ENCODE data around the gene OLFM4. TPM values are rescaled to one million over a fixed set of nuclear protein-coding genes. Genes with fewer than 3 reads are reported as not detected.

Gene OLFM4
- total RNA-seq, 1 experiment from 2014 or later: not detected

GRCh38 chr13:53075356-53076041 lies 46.9 kb downstream of the OLFM4 start:
- Mint-ChIP-seq H3K27me3 (ENCODE audit: insufficient read depth, unreplicated experiment) (peaks cover 15% of the 10 kb centered on the region), H3K4me1 (ENCODE audit: low read depth, unreplicated experiment) (no peaks in the 10 kb centered on the region), H3K4me3 (ENCODE audit: unreplicated experiment) (no peak overlapping the region), H3K36me3 (ENCODE audit: insufficient read depth, unreplicated experiment) (no peaks in the 10 kb centered on the region), H3K27ac (ENCODE audit: unreplicated experiment) (no peak overlapping the region), H3K9me3 (ENCODE audit: unreplicated experiment) (peaks cover 10% of the 10 kb centered on the region)
- no peak for TF ChIP-seq CTCF (IDR thresholded peaks at IDR 0.05; ENCODE audit: insufficient read depth in 1 of 2, low read depth in 1 of 2, low read length in 1 of 2, severe bottlenecking in 1 of 2, unreplicated experiment in 1 of 2)
- H3K36me3 ChIP-seq (ENCODE audit: control insufficient read depth, insufficient read depth, low read length): no peaks in the 10 kb centered on the region
- H3K27me3 ChIP-seq (replicated peaks; ENCODE audit: control insufficient read depth, insufficient read depth, low read length): no peaks in the 10 kb centered on the region; the same call in none of the 2 replicates
- BruUV-seq (replicated peaks): no TSS peak
- DNase-seq: no peak
- ChIA-PET CTCF (no interaction called here), POLR2A (no interaction called here)
- no peaks in the 10 kb centered on the region for H3K9me3 ChIP-seq
- H3K4me1 ChIP-seq: no peaks in the 10 kb centered on the region
- H3K4me3 ChIP-seq (ENCODE audit: low read depth, low read length): no peak overlapping the region
- intact Hi-C loops (cut with micrococcal nuclease; ENCODE audit: unreplicated experiment): no loop called here

- H3K27ac Mint-ChIP-seq (ENCODE audit: unreplicated experiment): no peak overlapping the region
- no peaks in the 10 kb centered on the region for H3K36me3 ChIP-seq (ENCODE audit: control insufficient read depth, insufficient read depth, low read length)
- POLR2A ChIA-PET: no interaction called here
- no peaks in the 10 kb centered on the region for H3K36me3 Mint-ChIP-seq (ENCODE audit: insufficient read depth, unreplicated experiment)
- peaks cover 10% of the 10 kb centered on the region for H3K9me3 Mint-ChIP-seq (ENCODE audit: unreplicated experiment)
- no peaks in the 10 kb centered on the region; the same call in 1 of the 2 replicates for H3K27me3 ChIP-seq (replicated peaks; ENCODE audit: control insufficient read depth, insufficient read depth, low read length)
- H3K27me3 Mint-ChIP-seq (ENCODE audit: insufficient read depth, unreplicated experiment): peaks cover 17% of the 10 kb centered on the region
- no peaks in the 10 kb centered on the region for H3K4me1 ChIP-seq
- no peak overlapping the region for H3K4me3 ChIP-seq (ENCODE audit: low read depth, low read length)
- BruUV-seq (replicated peaks): no TSS peak
- H3K9me3 ChIP-seq: no peaks in the 10 kb centered on the region
- H3K4me3 Mint-ChIP-seq (ENCODE audit: unreplicated experiment): no peak overlapping the region
- TF ChIP-seq CTCF (IDR thresholded peaks at IDR 0.05; ENCODE audit: insufficient read depth in 1 of 2, low read depth in 1 of 2, low read length in 1 of 2, severe bottlenecking in 1 of 2, unreplicated experiment in 1 of 2): no peak
- CTCF ChIA-PET: no interaction called here
- intact Hi-C loops (cut with micrococcal nuclease; ENCODE audit: unreplicated experiment): no loop called here
- no peaks in the 10 kb centered on the region for H3K4me1 Mint-ChIP-seq (ENCODE audit: low read depth, unreplicated experiment)
- DNase-seq: no peak
Measured at GRCh38 chr13:53079691-53080090, 51.1 kb downstream of the OLFM4 start.

GRCh38 chr13:53088871-53089270 lies 60.3 kb downstream of the OLFM4 start:
- no TSS peak for BruUV-seq (replicated peaks)
- TF ChIP-seq CTCF (IDR thresholded peaks at IDR 0.05; ENCODE audit: insufficient read depth in 1 of 2, low read depth in 1 of 2, low read length in 1 of 2, severe bottlenecking in 1 of 2, unreplicated experiment in 1 of 2): no peak
- Histone ChIP-seq H3K9me3 (no peaks in the 10 kb centered on the region), H3K36me3 (ENCODE audit: control insufficient read depth, insufficient read depth, low read length) (no peaks in the 10 kb centered on the region), H3K27me3 (replicated peaks; ENCODE audit: control insufficient read depth, insufficient read depth, low read length) (no peaks in the 10 kb centered on the region), H3K4me3 (ENCODE audit: low read depth, low read length) (no peak overlapping the region), H3K4me1 (no peaks in the 10 kb centered on the region)
- DNase-seq: no peak
- Mint-ChIP-seq H3K27me3 (ENCODE audit: insufficient read depth, unreplicated experiment) (peaks cover 12% of the 10 kb centered on the region), H3K27ac (ENCODE audit: unreplicated experiment) (no peak overlapping the region), H3K9me3 (ENCODE audit: unreplicated experiment) (no peaks in the 10 kb centered on the region), H3K4me1 (ENCODE audit: low read depth, unreplicated experiment) (no peaks in the 10 kb centered on the region), H3K36me3 (ENCODE audit: insufficient read depth, unreplicated experiment) (no peaks in the 10 kb centered on the region), H3K4me3 (ENCODE audit: unreplicated experiment) (no peak overlapping the region)
- intact Hi-C loops (cut with micrococcal nuclease; ENCODE audit: unreplicated experiment): no loop called here
- POLR2A ChIA-PET: no interaction called here
- CTCF ChIA-PET: no interaction called here

All from Caco-2 (cell line).